GM04503 (cell line): ENCODE results near the gene MIER2.
"Not testable (repeated sequence)": the region's sequence is repeated elsewhere in the genome, so short reads cannot be mapped to it uniquely, and the experiment has no call there.

Source experiments
- DNase-seq: peaks from one replicate; pipeline ENCODE4 v3.0.0-alpha.2; 2012; ENCODE audit warnings: low read depth

Gene MIER2

GRCh38 chr19:282501-282900 lies 62.1 kb downstream of the MIER2 start:
- DNase-seq: no peak

GRCh38 chr19:281992-282391 lies 62.6 kb downstream of the MIER2 start:
- DNase-seq: no peak

DNA sequence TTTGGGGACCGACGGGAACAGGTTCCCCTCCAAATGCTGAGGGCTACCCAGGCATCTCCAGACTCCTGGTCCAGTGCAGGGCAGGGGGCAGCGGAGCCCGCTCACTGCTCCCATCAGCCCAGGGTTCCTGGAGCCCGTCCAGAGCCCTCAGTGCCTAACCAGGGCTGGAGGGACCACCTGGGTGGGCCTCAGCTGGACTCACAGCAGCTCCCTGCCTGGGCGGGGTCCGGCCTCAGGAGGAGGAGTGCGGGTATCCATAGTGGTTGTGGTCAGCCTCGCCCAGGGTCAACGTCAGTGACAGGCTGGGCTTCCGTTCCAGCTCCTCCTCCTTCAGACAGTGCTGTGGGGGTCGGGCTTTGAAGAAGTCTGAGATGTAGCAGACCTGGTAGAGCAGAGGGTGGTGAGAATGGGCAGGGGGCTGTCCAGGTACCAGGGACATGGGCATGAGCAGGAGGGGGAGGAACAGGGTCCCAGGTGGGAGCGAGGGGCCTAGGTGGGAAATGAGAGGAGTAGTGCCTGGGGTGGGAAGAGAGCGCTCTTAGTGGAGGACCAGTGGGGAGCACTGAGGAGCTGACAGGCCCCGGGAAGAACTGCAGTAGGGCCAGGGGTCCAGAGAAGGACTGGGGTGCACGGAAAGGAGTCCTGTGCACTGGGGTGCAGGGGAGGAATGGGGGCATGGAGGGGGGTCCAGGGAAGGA lies 63.3 kb downstream of the MIER2 start:
- no peak for DNase-seq

DNA sequence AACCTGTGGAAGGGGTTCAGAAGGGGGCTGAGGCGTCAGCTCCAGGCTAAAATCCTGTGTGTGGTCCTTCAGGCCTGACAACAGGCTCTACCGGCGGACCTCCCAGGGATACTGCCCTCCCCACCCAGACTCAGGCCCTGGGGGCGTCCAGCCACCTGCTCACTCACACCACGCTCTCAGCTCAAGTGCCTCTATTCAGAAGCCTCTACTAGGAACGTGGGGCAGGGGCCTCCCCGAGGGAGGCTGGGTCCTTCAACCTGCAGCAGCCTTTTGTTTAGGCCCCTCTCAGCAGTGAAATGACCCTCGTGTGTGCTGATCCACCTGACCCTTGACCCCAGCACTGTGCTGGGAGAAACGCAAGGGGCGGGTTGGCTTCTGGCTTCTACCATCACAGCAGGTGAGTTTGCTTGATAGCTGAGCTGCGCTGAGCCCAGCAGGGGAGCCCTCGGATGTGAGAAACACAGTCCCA lies 64.0 kb downstream of the MIER2 start:
- no peak for DNase-seq

GRCh38 chr19:279656-280055 lies 64.9 kb downstream of the MIER2 start:
- DNase-seq: no peak

DNA sequence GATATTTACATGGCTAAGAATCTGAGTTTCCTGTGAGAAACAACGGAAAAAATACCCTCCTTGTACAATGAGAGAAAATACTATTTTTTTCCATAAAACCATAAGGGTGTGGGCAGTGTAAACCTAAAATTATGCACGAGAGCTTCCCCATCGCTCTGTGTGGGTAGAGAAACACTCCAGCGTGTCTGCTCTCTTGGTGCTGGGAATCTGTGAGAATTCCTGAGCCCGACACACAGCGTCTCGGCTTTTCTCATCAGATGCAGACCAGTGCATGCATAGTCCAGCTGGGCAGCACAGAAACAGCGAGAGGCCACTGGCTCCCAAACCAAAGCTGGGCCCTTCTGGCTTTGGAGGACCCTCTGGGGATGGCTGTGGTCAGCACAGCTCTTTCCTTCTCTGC lies 65.4 kb downstream of the MIER2 start:
- DNase-seq: no peak

DNA sequence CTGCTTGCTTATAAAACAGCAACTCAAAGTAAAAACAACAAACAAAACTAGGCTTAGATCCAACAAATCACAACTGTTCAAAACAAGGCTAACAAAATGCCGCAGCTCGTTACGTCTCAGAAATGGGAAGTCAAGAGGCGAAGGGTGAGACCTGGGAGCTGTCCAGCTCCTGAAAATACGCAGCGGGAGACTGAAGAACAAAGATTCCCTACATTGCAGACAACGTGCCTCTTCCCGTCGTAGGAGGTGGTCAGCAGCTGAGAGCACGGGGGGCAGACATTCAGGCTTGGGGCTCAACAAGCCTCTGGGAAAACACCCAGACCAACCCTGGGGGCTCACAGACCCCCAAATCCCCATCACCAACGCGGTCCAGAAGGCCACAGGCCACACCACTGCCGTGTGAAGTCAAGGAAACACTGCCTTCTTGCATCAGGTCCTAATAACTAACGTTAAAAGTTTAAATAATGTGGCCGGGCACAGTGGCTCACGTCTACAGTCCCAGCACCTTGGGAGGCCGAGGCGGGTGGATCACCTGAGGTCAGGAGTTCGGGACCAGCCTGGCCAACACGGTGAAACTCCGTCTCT lies 66.9 kb downstream of the MIER2 start:
- no peak for DNase-seq

DNA sequence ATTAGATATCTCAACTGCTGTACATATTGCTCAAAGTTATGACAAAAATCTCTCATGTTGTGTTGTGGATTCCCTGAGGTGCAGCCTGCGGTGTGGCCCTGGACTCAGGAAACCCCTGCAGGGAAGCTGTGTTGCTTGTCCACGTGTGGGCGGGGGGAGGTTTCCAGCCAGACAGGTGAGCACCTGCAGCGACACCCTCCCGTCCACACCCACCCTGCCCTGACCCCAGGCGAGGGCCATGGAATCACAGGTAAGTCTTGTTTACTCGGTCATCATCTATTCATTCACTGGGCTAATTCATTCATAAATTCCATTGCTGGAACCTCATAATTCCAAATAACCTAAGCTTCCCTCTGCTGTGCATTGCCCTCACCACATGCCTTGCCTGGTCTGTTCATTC lies 67.5 kb downstream of the MIER2 start:
- no peak for DNase-seq

DNA sequence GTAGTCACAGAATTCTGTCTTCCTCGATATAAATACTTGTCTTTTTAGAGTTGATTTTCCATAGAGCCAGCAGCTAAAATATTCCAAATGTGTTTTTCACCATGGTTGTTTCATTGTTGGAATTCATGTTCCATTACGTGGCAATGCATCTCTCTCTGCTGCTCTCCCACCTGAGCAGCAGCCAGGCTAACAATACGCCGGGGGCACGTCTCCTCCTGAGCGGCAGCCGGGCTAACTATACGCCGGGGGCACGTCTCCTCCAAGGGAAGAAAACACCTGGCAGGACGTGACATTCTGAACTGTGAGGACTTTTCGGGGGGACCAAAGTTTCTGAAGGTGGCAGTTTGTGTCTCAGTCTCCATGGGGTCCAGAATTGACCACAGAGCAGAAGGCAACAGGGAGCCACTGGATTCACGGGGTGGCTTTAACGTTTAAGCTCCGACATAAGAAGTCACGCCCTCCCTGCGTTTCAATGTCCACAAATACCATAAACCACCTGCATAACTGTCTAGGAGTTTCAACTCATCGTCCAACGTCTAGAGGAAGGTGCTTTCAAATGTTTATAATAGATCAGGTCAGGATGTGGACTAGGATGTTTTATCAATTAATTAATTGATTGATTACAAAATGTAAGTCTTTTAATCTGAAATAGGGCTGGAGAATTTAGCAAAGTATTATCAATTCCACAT lies 68.5 kb downstream of the MIER2 start:
- DNase-seq: no peak

GRCh38 chr19:275000-275399 lies 69.6 kb downstream of the MIER2 start:
- DNase-seq: no peak

DNA sequence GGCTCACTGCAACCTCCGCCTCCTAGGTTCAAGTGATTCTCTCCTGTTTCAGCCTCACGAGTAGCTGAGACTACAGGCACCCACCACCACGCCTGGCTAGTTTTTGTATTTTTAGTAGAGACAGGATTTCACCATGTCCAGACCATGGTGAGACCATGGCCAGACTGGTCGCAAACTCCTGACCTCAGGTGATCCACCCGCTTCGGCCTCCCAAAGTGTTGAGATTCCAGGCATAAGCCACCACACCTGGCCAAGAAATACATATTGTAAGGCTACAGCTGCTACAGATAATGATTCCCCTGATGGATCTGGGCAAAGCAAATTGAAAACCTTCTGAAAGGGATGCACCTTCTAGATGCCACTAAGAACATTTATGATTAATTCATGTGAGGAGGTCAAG lies 71.2 kb downstream of the MIER2 start:
- no peak for DNase-seq

GRCh38 chr19:271856-272255 lies 72.7 kb downstream of the MIER2 start:
- DNase-seq: no peak

- not testable (repeated sequence) for DNase-seq
Measured at GRCh38 chr19:270766-271318, 73.8 kb downstream of the MIER2 start.

DNA sequence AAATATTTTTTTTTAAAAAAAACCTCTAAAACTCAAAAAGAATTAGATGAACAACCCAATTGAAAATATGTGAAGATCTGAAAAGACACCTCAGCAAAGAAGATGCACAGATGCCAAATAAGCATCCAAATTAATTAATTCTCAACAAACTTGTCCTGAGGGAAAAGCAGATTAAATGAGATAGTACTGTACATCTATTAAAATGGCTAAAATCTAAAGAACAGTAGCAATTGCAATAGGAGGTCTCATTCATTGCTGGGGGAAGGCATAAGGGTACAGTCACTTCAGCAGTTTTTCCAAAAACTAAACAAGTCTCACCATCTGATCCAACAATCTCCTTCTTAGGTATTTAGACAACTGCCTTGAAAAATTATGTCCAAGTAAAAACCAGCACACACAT lies 75.4 kb downstream of the MIER2 start:
- DNase-seq: no peak

DNA sequence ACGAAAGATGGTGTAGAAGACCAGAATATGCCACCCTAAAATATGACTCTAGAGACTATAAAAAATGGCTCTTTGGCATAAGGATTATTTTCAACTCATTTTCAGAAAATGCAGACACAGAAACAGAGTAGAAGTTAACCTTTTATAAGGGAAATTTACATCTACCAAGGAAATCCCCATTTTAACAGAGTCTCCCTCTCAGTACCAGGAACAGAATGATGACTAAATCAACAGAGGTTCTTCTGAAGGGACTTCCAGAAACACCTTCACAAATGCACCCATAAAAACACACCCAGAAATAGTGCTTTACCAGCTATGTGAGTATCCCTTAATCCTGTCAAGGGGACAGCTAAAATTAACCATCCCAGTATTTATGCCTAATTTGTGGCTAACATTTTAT lies 82.5 kb downstream of the MIER2 start:
- DNase-seq: no peak

DNA sequence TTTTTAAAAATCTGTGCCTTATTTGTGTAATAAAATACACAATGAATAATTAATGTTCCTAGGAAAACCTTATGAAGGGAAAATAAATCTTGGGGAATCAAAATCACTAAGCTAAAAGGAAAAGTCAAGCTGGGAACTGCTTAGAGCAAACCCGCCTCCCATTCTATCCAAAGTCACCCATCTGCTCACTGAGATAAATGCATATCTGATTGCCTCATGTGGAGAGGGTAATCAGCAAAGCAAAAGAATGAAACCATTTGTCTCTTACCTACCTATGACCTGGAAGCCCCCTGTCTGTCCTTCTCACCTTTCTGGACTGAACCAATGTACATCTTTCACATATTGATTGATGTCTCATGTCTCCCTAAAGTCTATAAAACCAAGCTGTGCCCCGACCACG lies 87.8 kb downstream of the MIER2 start:
- DNase-seq: not testable (repeated sequence)
